HG02678 (cell line): ENCODE data around the gene HNRNPUL1.

Experiments used
- ATAC-seq: cut with Tn5 transposase; IDR thresholded peaks from one replicate; pipeline ENCODE4 v1.9.1; 2021; ENCODE audit warnings: mild to moderate bottlenecking, moderate library complexity; ENCODE audit not compliant: unreplicated experiment

Gene HNRNPUL1

GRCh38 chr19:41351339-41352245 lies 87.4 kb downstream of the HNRNPUL1 start:
- peak; percentile 48 for ATAC-seq

GRCh38 chr19:41352279-41352608 lies 88.1 kb downstream of the HNRNPUL1 start:
- no peak for ATAC-seq

GRCh38 chr19:41352609-41353465 lies 88.7 kb downstream of the HNRNPUL1 start:
- ATAC-seq: no peak

GRCh38 chr19:41353466-41354342 lies 89.5 kb downstream of the HNRNPUL1 start, which contains the start of gene TGFB1:
TSS of gene TGFB1 (minus strand) at chr19:41353922. CDS start at chr19:41353044, 878 bp downstream.
- ATAC-seq: peak; percentile 47

GRCh38 chr19:41354343-41354953 lies 90.3 kb downstream of the HNRNPUL1 start:
- no peak for ATAC-seq

- ATAC-seq: no peak
Measured at GRCh38 chr19:41355035-41355434, 90.9 kb downstream of the HNRNPUL1 start.

- no peak for ATAC-seq
Measured at GRCh38 chr19:41355802-41356201, 91.6 kb downstream of the HNRNPUL1 start.

- ATAC-seq: no peak
Measured at GRCh38 chr19:41356984-41357739, 93.0 kb downstream of the HNRNPUL1 start.
